ENCODE measurements around the gene PDYN.
A peak's percentile ranks its signal among the peaks of the same experiment; 100 is the strongest.

PDYN gene

DNA sequence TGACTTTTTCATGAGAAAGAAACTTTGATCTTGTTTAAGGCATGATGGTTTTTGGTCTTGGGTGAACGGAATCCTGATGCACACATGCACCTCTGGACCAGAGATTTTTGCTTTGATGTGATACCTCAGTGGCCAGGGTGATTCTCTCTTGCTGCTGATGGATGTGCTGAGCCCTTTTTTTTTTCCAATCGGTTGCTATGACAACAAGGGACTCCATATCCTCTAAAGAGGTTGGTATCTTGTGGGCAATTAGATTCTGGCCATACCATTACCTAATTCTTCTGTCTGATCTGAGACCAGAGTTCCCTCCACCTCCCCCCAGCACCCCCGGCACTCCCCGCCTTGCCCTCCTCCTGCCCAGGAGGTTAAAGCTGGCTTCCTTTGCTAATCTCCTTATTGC, 24.9 kb downstream of the PDYN start:
- peaks cover 38% of the 10 kb centered on the region for H3K27me3 Mint-ChIP-seq (ENCODE audit: low read depth, poor library complexity)
- H3K4me3 Mint-ChIP-seq = no peak overlapping the region
- no peak for DNase-seq

DNA sequence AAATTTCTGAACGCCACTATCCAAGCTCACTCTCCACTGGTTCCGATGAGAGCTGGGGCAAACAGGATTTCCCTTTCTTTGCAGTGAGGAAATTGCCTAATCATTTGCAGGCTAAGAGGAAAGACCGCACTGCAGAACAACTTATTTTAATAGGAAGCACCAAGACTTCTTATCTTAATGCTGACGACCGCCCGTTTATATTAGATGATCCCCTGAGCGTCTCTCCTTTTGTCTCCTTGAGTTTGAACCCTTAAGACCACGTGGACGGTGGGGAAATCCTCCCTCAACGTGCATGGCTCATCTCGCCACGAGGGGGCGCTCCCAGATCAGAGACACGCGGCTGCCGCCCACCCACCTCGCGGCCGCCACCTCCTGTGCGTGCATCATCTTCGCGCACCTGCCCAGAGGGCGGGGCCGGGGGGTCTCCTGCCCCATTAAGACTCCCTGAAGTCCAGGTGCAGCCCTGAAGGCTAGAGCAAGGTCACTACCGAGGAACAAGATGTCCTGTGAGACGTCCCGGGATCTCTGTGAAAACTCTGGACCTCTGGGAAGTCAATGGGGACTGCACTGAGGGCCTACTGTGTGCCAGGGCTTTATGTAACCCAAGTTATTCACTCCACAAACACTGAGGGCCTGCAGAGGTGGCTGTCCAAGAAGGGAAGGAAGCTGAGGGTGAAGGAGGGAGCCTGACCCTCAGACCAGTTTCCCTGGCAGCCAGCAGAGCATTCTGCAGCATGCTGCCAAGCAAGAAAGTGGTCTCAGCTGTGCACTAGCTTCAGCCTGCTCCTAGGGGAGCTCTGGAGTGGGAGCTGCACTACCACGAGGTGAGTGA, 28.1 kb downstream of the PDYN start:
- peak; percentile 90 for DNase-seq
- H3K36me3 Mint-ChIP-seq (ENCODE audit: low read depth) = no peaks in the 10 kb centered on the region
- peaks cover 19% of the 10 kb centered on the region for H3K4me1 Mint-ChIP-seq
- peak overlapping the region; percentile 66 for H3K4me3 Mint-ChIP-seq
- no peak overlapping the region for H3K27ac Mint-ChIP-seq
- H3K9me3 Mint-ChIP-seq = no peaks in the 10 kb centered on the region
- peak; percentile 90 for TF ChIP-seq CTCF (IDR thresholded peaks at IDR 0.05)
- H3K27me3 Mint-ChIP-seq (ENCODE audit: low read depth, poor library complexity) = peaks cover 52% of the 10 kb centered on the region

More for the DNA sequence above, 24.9 kb downstream of the PDYN start:
- H3K9me3 Mint-ChIP-seq = no peaks in the 10 kb centered on the region
- TF ChIP-seq CTCF (IDR thresholded peaks at IDR 0.05) = no peak
- H3K27ac Mint-ChIP-seq = no peak overlapping the region
- peaks cover 10% of the 10 kb centered on the region for H3K4me1 Mint-ChIP-seq
- H3K36me3 Mint-ChIP-seq (ENCODE audit: low read depth) = no peaks in the 10 kb centered on the region

GRCh38 chr20:1964659-1965405, 29.0 kb downstream of the PDYN start:
- DNase-seq = peak; percentile 17
- Mint-ChIP-seq H3K4me1 (peaks cover 19% of the 10 kb centered on the region), H3K27ac (no peak overlapping the region), H3K27me3 (ENCODE audit: low read depth, poor library complexity) (peaks cover 50% of the 10 kb centered on the region), H3K9me3 (no peaks in the 10 kb centered on the region), H3K36me3 (ENCODE audit: low read depth) (no peaks in the 10 kb centered on the region), H3K4me3 (peak overlapping the region; percentile 66)
- no peak for TF ChIP-seq CTCF (IDR thresholded peaks at IDR 0.05)

DNA sequence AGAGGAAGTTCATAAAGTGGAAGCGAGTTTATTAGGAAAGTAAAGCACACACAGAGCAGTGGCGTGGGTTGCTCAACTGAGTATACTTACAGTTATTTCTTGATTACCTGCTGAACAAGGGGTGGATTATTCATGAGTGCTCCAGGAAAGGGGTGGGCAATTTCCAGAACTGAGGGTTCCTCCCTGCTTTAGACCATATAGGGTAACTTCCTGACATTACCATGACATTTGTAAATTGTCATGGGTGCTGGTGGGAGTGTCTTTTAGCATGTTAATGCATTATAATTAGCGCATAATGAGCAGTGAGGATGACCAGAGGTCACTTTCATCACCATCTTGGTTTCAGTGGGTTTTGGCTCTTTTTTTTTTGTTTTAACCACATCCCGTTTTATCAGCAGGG, 29.8 kb downstream of the PDYN start:
- no peak for TF ChIP-seq CTCF (IDR thresholded peaks at IDR 0.05)
- DNase-seq = no peak
- H3K4me3 Mint-ChIP-seq = no peak overlapping the region
- no peaks in the 10 kb centered on the region for H3K36me3 Mint-ChIP-seq (ENCODE audit: low read depth)
- H3K4me1 Mint-ChIP-seq = peaks cover 19% of the 10 kb centered on the region
- H3K27ac Mint-ChIP-seq = no peak overlapping the region
- peaks cover 47% of the 10 kb centered on the region for H3K27me3 Mint-ChIP-seq (ENCODE audit: low read depth, poor library complexity)
- H3K9me3 Mint-ChIP-seq = no peaks in the 10 kb centered on the region

GRCh38 chr20:1961374-1961773, 32.5 kb downstream of the PDYN start:
- Mint-ChIP-seq H3K27ac (no peak overlapping the region), H3K27me3 (ENCODE audit: low read depth, poor library complexity) (peaks cover 36% of the 10 kb centered on the region), H3K9me3 (no peaks in the 10 kb centered on the region), H3K4me1 (peaks cover 19% of the 10 kb centered on the region), H3K4me3 (no peak overlapping the region), H3K36me3 (ENCODE audit: low read depth) (no peaks in the 10 kb centered on the region)
- DNase-seq = no peak
- no peak for TF ChIP-seq CTCF (IDR thresholded peaks at IDR 0.05)
